ENCODE results near the gene OSBP2. TPM values are rescaled to one million over a fixed set of nuclear protein-coding genes. Genes with fewer than 3 reads are reported as not detected.

OSBP2 gene
- total and polyA plus RNA-seq, 4 donors = 0.18 to 3.9 (median 0.88) TPM

DNA sequence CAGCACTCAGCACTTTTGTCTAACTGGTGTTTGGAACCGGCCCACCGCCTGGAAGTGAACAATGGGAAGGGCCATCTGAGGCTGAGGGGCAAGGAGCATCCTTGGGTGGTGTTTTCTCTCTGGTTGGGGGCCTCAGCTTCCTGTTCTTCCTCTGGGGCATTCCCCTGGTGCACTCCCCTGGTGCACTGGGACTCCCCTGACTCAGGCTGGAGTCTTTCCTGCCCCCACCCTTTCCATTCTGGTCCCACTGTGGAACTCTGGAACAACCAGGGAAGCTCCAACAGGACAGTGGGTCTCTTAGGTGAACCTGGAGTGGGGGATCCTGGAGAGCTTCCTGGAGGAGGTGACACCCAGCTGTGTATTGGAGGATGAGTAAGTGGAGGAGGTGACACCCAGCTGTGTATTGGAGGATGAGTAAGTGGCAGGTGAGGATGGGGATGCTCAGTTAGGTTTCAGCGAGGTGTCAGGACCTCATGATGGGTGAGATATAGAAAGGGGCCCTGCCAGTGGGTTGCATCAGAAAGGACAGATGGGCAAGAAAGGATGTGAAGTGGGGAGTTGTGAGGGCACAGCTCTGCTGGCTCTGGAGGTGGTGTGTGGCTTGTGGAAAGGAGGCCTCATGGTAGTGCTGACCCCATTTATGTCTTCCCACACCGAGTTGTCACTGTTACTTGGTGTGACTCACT, 132.1 kb downstream of the OSBP2 start:
- 88 to 90% methylated on average over 4 of the region's 4 CpGs for WGBS, 2 donors
- H3K27ac ChIP-seq (ENCODE audit: low read depth in 1 of 2, low read length in 2 of 2) = no peak overlapping the region
- no peaks in the 10 kb centered on the region for H3K36me3 ChIP-seq (ENCODE audit: control insufficient read depth in 1 of 2, insufficient read depth in 2 of 2, low read length in 1 of 2)
- no peaks in the 10 kb centered on the region for H3K9me3 ChIP-seq (ENCODE audit: control insufficient read depth, low read length)
- H3K4me3 ChIP-seq (ENCODE audit: low read length in 2 of 2) = no peak overlapping the region
- no peaks in the 10 kb centered on the region for H3K4me1 ChIP-seq (ENCODE audit: control insufficient read depth in 1 of 2, insufficient read depth in 2 of 2, low read length in 2 of 2)
- ATAC-seq (ENCODE audit: low FRiP score) (no peak), DNase-seq (no peak)
- intact Hi-C loops (cut with DNase I) = no loop called here
- no peaks in the 10 kb centered on the region for H3K27me3 ChIP-seq (ENCODE audit: control insufficient read depth in 1 of 2, insufficient read depth in 2 of 2, low read length in 1 of 2)

GRCh38 chr22:30827646-30828045, 133.0 kb downstream of the OSBP2 start:
- DNase-seq (no peak), ATAC-seq (ENCODE audit: low FRiP score) (no peak)
- Histone ChIP-seq H3K27ac (ENCODE audit: low read depth in 1 of 2, low read length in 2 of 2) (no peak overlapping the region), H3K4me1 (ENCODE audit: control insufficient read depth in 1 of 2, insufficient read depth in 2 of 2, low read length in 2 of 2) (no peaks in the 10 kb centered on the region), H3K36me3 (ENCODE audit: control insufficient read depth in 1 of 2, insufficient read depth in 2 of 2, low read length in 1 of 2) (no peaks in the 10 kb centered on the region), H3K27me3 (ENCODE audit: control insufficient read depth in 1 of 2, insufficient read depth in 2 of 2, low read length in 1 of 2) (no peaks in the 10 kb centered on the region), H3K9me3 (ENCODE audit: control insufficient read depth, low read length) (no peaks in the 10 kb centered on the region), H3K4me3 (ENCODE audit: low read length in 2 of 2) (no peak overlapping the region)
- 89 to 91% methylated on average over 6 of the region's 6 CpGs for WGBS, 2 donors
- intact Hi-C loops (cut with DNase I) = no loop called here

- no peaks in the 10 kb centered on the region for H3K9me3 ChIP-seq (ENCODE audit: control insufficient read depth, low read length)
- no peak overlapping the region for H3K4me3 ChIP-seq (ENCODE audit: low read length in 2 of 2)
- no peaks in the 10 kb centered on the region for H3K27me3 ChIP-seq (ENCODE audit: control insufficient read depth in 1 of 2, insufficient read depth in 2 of 2, low read length in 1 of 2)
- DNase-seq (no peak), ATAC-seq (ENCODE audit: low FRiP score) (no peak)
- WGBS, 2 donors = 77 to 86% methylated on average over 14 of the region's 14 CpGs
- no peaks in the 10 kb centered on the region for H3K36me3 ChIP-seq (ENCODE audit: control insufficient read depth in 1 of 2, insufficient read depth in 2 of 2, low read length in 1 of 2)
- intact Hi-C loops (cut with DNase I) = no loop called here
- no peak overlapping the region for H3K27ac ChIP-seq (ENCODE audit: low read depth in 1 of 2, low read length in 2 of 2)
- no peaks in the 10 kb centered on the region for H3K4me1 ChIP-seq (ENCODE audit: control insufficient read depth in 1 of 2, insufficient read depth in 2 of 2, low read length in 2 of 2)
Measured at GRCh38 chr22:30828187-30829155, 133.8 kb downstream of the OSBP2 start.

- no peak overlapping the region for H3K4me3 ChIP-seq (ENCODE audit: low read length in 2 of 2)
- H3K9me3 ChIP-seq (ENCODE audit: control insufficient read depth, low read length) = no peaks in the 10 kb centered on the region
- no peak overlapping the region for H3K27ac ChIP-seq (ENCODE audit: low read depth in 1 of 2, low read length in 2 of 2)
- H3K36me3 ChIP-seq (ENCODE audit: control insufficient read depth in 1 of 2, insufficient read depth in 2 of 2, low read length in 1 of 2) = no peaks in the 10 kb centered on the region
- no peak for ATAC-seq (ENCODE audit: low FRiP score)
- no peaks in the 10 kb centered on the region for H3K4me1 ChIP-seq (ENCODE audit: control insufficient read depth in 1 of 2, insufficient read depth in 2 of 2, low read length in 2 of 2)
- no peaks in the 10 kb centered on the region for H3K27me3 ChIP-seq (ENCODE audit: control insufficient read depth in 1 of 2, insufficient read depth in 2 of 2, low read length in 1 of 2)
- WGBS, 2 donors = 75 to 80% methylated on average over 12 of the region's 12 CpGs
- intact Hi-C loops (cut with DNase I) = no loop called here
- no peak for DNase-seq
Measured at GRCh38 chr22:30829901-30830550, 135.4 kb downstream of the OSBP2 start.

- Histone ChIP-seq H3K36me3 (ENCODE audit: control insufficient read depth in 1 of 2, insufficient read depth in 2 of 2, low read length in 1 of 2) (no peaks in the 10 kb centered on the region), H3K27me3 (ENCODE audit: control insufficient read depth in 1 of 2, insufficient read depth in 2 of 2, low read length in 1 of 2) (no peaks in the 10 kb centered on the region), H3K4me1 (ENCODE audit: control insufficient read depth in 1 of 2, insufficient read depth in 2 of 2, low read length in 2 of 2) (no peaks in the 10 kb centered on the region), H3K27ac (ENCODE audit: low read depth in 1 of 2, low read length in 2 of 2) (no peak overlapping the region), H3K9me3 (ENCODE audit: control insufficient read depth, low read length) (no peaks in the 10 kb centered on the region), H3K4me3 (ENCODE audit: low read length in 2 of 2) (no peak overlapping the region)
- WGBS, 2 donors = 25 to 34% methylated on average over 7 of the region's 7 CpGs
- intact Hi-C loops (cut with DNase I) = no loop called here
- ATAC-seq (ENCODE audit: low FRiP score) (no peak), DNase-seq (no peak)
Measured at GRCh38 chr22:30830907-30831306, 136.2 kb downstream of the OSBP2 start.

DNA sequence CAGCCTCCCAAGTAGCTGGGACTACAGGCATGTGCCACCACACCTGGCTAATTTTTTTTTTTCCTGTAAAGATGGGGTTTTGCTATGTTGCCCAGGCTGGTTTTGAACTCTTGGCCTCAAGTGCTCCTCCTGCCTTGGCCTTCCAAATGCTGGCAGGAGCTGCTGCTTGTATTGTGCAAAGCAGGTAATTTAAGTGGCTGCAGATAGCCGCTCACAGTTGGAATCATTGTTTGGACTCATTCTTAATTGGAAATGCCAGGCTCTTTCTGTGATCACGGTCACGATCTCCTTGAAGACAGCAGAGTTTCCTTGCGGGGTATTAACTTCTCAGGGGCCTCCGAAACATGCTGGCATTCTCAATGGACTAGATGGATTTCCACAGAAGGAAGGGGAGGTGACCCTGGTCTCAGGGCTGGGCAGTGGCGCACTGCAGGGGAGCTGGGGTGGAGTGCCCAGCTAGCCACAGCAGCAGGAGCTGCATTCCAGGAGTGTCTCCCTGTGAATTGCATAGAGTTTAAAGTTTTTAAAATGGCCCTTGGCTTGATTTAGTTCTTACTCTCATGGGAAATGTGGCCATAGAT, 137.8 kb downstream of the OSBP2 start:
- ATAC-seq (ENCODE audit: low FRiP score) = no peak
- intact Hi-C loops (cut with DNase I) = no loop called here
- no peak overlapping the region for H3K4me3 ChIP-seq (ENCODE audit: low read length in 2 of 2)
- H3K36me3 ChIP-seq (ENCODE audit: control insufficient read depth in 1 of 2, insufficient read depth in 2 of 2, low read length in 1 of 2) = no peaks in the 10 kb centered on the region
- no peaks in the 10 kb centered on the region for H3K27me3 ChIP-seq (ENCODE audit: control insufficient read depth in 1 of 2, insufficient read depth in 2 of 2, low read length in 1 of 2)
- peaks cover 1% of the 10 kb centered on the region for H3K9me3 ChIP-seq (ENCODE audit: control insufficient read depth, low read length)
- H3K27ac ChIP-seq (ENCODE audit: low read depth in 1 of 2, low read length in 2 of 2) = no peak overlapping the region
- DNase-seq = no peak
- H3K4me1 ChIP-seq (ENCODE audit: control insufficient read depth in 1 of 2, insufficient read depth in 2 of 2, low read length in 2 of 2) = no peaks in the 10 kb centered on the region
- WGBS, 2 donors = 91 to 94% methylated on average over 6 of the region's 6 CpGs

DNA sequence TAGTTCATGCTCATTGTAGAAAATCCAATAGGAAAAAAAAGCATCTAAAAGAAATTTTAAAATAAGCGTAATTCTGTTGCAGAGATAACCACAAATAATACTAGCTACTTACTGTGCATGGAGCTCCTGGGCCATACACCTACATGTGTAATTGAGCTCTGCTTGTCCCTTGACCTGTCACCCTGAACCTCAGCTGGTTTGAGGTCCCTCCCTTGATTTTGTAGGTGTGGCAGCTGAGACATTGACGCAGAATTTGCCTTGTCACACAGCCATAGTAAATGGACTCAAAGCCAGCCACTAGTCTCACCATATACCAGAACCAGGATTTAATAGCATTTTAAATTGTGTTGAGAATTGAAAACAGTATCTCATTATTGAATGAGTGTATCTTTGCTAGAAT, 138.6 kb downstream of the OSBP2 start:
- intact Hi-C loops (cut with DNase I) = no loop called here
- no peak for ATAC-seq (ENCODE audit: low FRiP score)
- DNase-seq = no peak
- 68 to 77% methylated on average over 2 of the region's 2 CpGs for WGBS, 2 donors
- H3K27ac ChIP-seq (ENCODE audit: low read depth in 1 of 2, low read length in 2 of 2) = no peak overlapping the region
- H3K4me3 ChIP-seq (ENCODE audit: low read length in 2 of 2) = no peak overlapping the region
- peaks cover 4% of the 10 kb centered on the region for H3K9me3 ChIP-seq (ENCODE audit: control insufficient read depth, low read length)
- no peaks in the 10 kb centered on the region for H3K4me1 ChIP-seq (ENCODE audit: control insufficient read depth in 1 of 2, insufficient read depth in 2 of 2, low read length in 2 of 2)
- H3K36me3 ChIP-seq (ENCODE audit: control insufficient read depth in 1 of 2, insufficient read depth in 2 of 2, low read length in 1 of 2) = no peaks in the 10 kb centered on the region
- no peaks in the 10 kb centered on the region for H3K27me3 ChIP-seq (ENCODE audit: control insufficient read depth in 1 of 2, insufficient read depth in 2 of 2, low read length in 1 of 2)

GRCh38 chr22:30837531-30837930, 142.9 kb downstream of the OSBP2 start:
- ATAC-seq (ENCODE audit: low FRiP score) (no peak), DNase-seq (no peak)
- no peaks in the 10 kb centered on the region for H3K4me1 ChIP-seq (ENCODE audit: control insufficient read depth in 1 of 2, insufficient read depth in 2 of 2, low read length in 2 of 2)
- intact Hi-C loops (cut with DNase I) = no loop called here
- peaks cover 4% of the 10 kb centered on the region for H3K9me3 ChIP-seq (ENCODE audit: control insufficient read depth, low read length)
- no peak overlapping the region for H3K27ac ChIP-seq (ENCODE audit: low read depth in 1 of 2, low read length in 2 of 2)
- no peak overlapping the region for H3K4me3 ChIP-seq (ENCODE audit: low read length in 2 of 2)
- WGBS, 2 donors = 64 to 67% methylated on average over 6 of the region's 6 CpGs
- H3K27me3 ChIP-seq (ENCODE audit: control insufficient read depth in 1 of 2, insufficient read depth in 2 of 2, low read length in 1 of 2) = no peaks in the 10 kb centered on the region
- H3K36me3 ChIP-seq (ENCODE audit: control insufficient read depth in 1 of 2, insufficient read depth in 2 of 2, low read length in 1 of 2) = no peaks in the 10 kb centered on the region

Data from aorta (tissue), 5 donors.